Measurements from ENCODE around the gene PRSS8. TPM values are rescaled to one million over a fixed set of nuclear protein-coding genes. Genes with fewer than 3 reads are reported as not detected.
A peak's percentile ranks its signal among the peaks of the same experiment; 100 is the strongest.

Gene PRSS8
- total and polyA plus RNA-seq, 11 donors = 0.17 to 0.44 (median 0.30) TPM; not detected in 5

DNA sequence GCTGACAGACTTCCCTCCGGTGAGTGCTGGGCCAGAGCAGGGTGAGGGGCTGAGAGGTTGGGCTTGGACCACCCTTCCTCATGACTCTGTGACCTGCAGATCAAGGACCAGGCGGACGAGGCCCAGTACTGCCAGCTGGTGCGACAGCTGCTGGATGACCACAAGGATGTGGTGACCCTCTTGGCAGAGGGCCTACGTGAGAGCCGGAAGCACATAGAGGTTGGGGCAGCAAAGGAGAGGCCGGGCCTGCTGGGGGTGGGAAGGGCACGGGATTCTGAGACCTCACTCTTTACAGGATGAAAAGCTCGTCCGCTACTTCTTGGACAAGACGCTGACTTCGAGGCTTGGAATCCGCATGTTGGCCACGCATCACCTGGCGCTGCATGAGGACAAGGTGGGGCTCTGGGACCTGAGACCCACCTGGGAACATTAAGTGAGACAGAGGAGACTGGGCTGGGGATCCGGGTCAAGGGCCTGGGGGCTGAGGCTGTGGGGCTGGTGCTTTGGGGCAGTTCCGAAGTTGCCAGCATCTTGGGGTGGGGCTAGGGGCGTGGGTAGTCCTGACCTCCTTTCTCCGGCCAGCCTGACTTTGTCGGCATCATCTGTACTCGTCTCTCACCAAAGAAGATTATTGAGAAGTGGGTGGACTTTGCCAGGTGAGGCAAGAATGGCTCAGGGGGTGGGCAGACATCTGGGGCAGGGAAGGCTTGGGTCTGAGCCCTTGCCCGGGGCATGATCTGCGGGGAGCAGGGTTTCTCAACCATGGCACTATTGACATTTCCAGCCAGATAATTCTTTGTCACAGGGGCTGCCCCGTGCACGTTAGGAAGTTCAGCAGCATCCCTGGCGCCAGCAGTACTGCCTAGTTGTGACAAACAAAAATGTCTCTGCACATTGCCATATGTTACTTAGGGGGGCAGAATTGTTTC is 25.2 kb downstream of the PRSS8 start:
- 87 to 90% (median 90%) methylated on average over 26 of the region's 26 CpGs for WGBS, 4 donors
- Histone ChIP-seq H3K4me3 (no peak overlapping the region), H3K9me3 (no peaks in the 10 kb centered on the region), H3K27ac (no peak overlapping the region), H3K27me3 (no peaks in the 10 kb centered on the region), H3K4me1 (peaks cover 4 to 65% (median 35%) of the 10 kb centered on the region in 12 donors), H3K36me3 (peaks cover 0 to 40% (median 32%) of the 10 kb centered on the region in 9 donors)
- no peak for DNase-seq
- TF ChIP-seq, protein P1, sequence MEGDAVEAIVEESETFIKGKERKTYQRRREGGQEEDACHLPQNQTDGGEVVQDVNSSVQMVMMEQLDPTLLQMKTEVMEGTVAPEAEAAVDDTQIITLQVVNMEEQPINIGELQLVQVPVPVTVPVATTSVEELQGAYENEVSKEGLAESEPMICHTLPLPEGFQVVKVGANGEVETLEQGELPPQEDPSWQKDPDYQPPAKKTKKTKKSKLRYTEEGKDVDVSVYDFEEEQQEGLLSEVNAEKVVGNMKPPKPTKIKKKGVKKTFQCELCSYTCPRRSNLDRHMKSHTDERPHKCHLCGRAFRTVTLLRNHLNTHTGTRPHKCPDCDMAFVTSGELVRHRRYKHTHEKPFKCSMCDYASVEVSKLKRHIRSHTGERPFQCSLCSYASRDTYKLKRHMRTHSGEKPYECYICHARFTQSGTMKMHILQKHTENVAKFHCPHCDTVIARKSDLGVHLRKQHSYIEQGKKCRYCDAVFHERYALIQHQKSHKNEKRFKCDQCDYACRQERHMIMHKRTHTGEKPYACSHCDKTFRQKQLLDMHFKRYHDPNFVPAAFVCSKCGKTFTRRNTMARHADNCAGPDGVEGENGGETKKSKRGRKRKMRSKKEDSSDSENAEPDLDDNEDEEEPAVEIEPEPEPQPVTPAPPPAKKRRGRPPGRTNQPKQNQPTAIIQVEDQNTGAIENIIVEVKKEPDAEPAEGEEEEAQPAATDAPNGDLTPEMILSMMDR (IDR thresholded peaks at IDR 0.05) = no peak
- no peak for TF ChIP-seq POLR2A (IDR thresholded peaks at IDR 0.05)
- ATAC-seq = no peak
- intact Hi-C loops (cut with DNase I) = loop anchor here in 2 of 10 donors (10.0 kb wide), 1 partner anchor 334 kb away; the partner anchor contains the start of gene ZNF843 (in 2 of the 2)

GRCh38 chr16:31109622-31110021 is 25.9 kb downstream of the PRSS8 start:
- ATAC-seq (no peak), DNase-seq (no peak)
- H3K27me3 ChIP-seq = no peaks in the 10 kb centered on the region
- TF ChIP-seq, protein P1 (IDR thresholded peaks at IDR 0.05) = no peak
- no peak for TF ChIP-seq POLR2A (IDR thresholded peaks at IDR 0.05)
- H3K4me3 ChIP-seq = peak overlapping the region in 3 of 12 donors; percentile 67 to 94 (median 89)
- H3K27ac ChIP-seq = peak overlapping the region in 1 of 12 donors; percentile 6
- intact Hi-C loops (cut with DNase I) = loop anchor here in 5 of 10 donors (2.0 to 10.0 kb wide), 3 partner anchors 33 to 335 kb away; partner anchors contain the start of gene ZNF843 (in 2 of the 5)
- peaks cover 0 to 40% (median 32%) of the 10 kb centered on the region in 9 donors for H3K36me3 ChIP-seq
- no peaks in the 10 kb centered on the region for H3K9me3 ChIP-seq
- WGBS, 4 donors = 91 to 94% (median 93%) methylated on average over 12 of the region's 12 CpGs
- peaks cover 4 to 60% (median 35%) of the 10 kb centered on the region in 12 donors for H3K4me1 ChIP-seq

GRCh38 chr16:31108794-31109558 is 26.6 kb downstream of the PRSS8 start:
- intact Hi-C loops (cut with DNase I) = loop anchor here in 4 of 10 donors (2.0 to 5.0 kb wide), 2 partner anchors 33 to 34 kb away; no protein-coding TSS in a partner anchor
- WGBS, 4 donors = 38 to 58% (median 43%) methylated on average over 28 to 57 of the region's 57 CpGs
- Histone ChIP-seq H3K9me3 (no peaks in the 10 kb centered on the region), H3K27me3 (no peaks in the 10 kb centered on the region), H3K4me1 (peaks cover 4 to 54% (median 34%) of the 10 kb centered on the region in 12 donors), H3K4me3 (peak overlapping the region; percentile 67 to 100 (median 93)), H3K36me3 (peaks cover 0 to 40% (median 32%) of the 10 kb centered on the region in 9 donors), H3K27ac (peak overlapping the region; percentile 63 to 99 (median 93))
- TF ChIP-seq POLR2A (IDR thresholded peaks at IDR 0.05) = no peak
- TF ChIP-seq, protein P1 (IDR thresholded peaks at IDR 0.05) = no peak
- no peak for DNase-seq
- ATAC-seq = no peak
